Uterus (tissue), 4 donors: ENCODE data around the gene NDUFA13. TPM values are rescaled to one million over a fixed set of nuclear protein-coding genes. Genes with fewer than 3 reads are reported as not detected.

Source experiments
- DNase-seq, 2 donors: peaks; one replicate each; pipeline ENCODE4 v3.0.0-alpha.2; 2019 to 2020
- H3K27ac ChIP-seq, 2 donors: fragments of 200-600 bp; sonication (generic); 1 replicate in 1 of 2; 2 replicates in 1 of 2; pipeline ENCODE4 v1.5.1; 2016 to 2018
- H3K27me3 ChIP-seq, 2 donors: fragments of 200-600 bp; sonication (generic); one replicate each; pipeline ENCODE4 v1.5.1; 2018 to 2019; ENCODE audit warnings: control low read depth in 1 of 2
- H3K36me3 ChIP-seq, 2 donors: fragments of 200-600 bp; sonication (generic); one replicate each; pipeline ENCODE4 v1.5.1; 2019; ENCODE audit warnings: control low read depth in 1 of 2
- H3K4me1 ChIP-seq, 2 donors: fragments of 200-600 bp; sonication (generic); one replicate each; pipeline ENCODE4 v1.5.1; 2018 to 2019; ENCODE audit warnings: control low read depth in 1 of 2
- H3K4me3 ChIP-seq, 2 donors: fragments of 200-600 bp; sonication (generic); 1 replicate in 1 of 2; 2 replicates in 1 of 2; pipeline ENCODE4 v1.5.1; 2018 to 2019; ENCODE audit warnings: mild to moderate bottlenecking in 1 of 2
- H3K9me3 ChIP-seq, 2 donors: fragments of 200-600 bp; sonication (generic); one replicate each; pipeline ENCODE4 v1.5.1; 2019; ENCODE audit warnings: control low read depth in 1 of 2
- POLR2A ChIP-seq, 2 donors: fragments of 450-650 bp; IDR thresholded peaks; one replicate each; pipeline ENCODE4 v1.6.1; 2016; ENCODE audit warnings: antibody characterized with exemption in 2 of 2, mild to moderate bottlenecking in 1 of 2, moderate library complexity in 1 of 2
- intact Hi-C: fragments of 100-400 bp; cut with DNase I; formaldehyde crosslinking; loops from one replicate; pipeline ENCODE4 v1.15.1; 2023; ENCODE audit warnings: low total_unique reads
- total RNA-seq, 4 donors: library from RNA; depleted of rRNA in 3 of 4; stranded (reverse); fragments of >200 nt in 3 of 4; gene quantifications; one replicate each; pipeline versions ENCODE4 v1.1.0 to v1.2.4, GENCODE V29; 2014 to 2023
- TF ChIP-seq, protein P1 (sequence below), 4 experiments: fragments of 200-600 bp in 2 of 4; fragments of 450-650 bp in 2 of 4; sonication (generic) in 2 of 4; IDR thresholded peaks; one replicate each; pipeline ENCODE4 v1.5.1; 2016 to 2019; ENCODE audit warnings: antibody characterized with exemption in 4 of 4, mild to moderate bottlenecking in 2 of 4, moderate library complexity in 1 of 4
- donor health status: DM: yes; HTN: yes; CAD: no.

NDUFA13 gene
- total RNA-seq, 4 donors from 2014 or later = 28.6 to 204 (median 60.9) TPM

- no peak overlapping the region for H3K27ac ChIP-seq
- no peak for DNase-seq
Measured at GRCh38 chr19:19475015-19475765, 40.8 kb upstream of the NDUFA13 start.

GRCh38 chr19:19475849-19476828 lies 39.9 kb upstream of the NDUFA13 start:
- TF ChIP-seq POLR2A (IDR thresholded peaks at IDR 0.05) = no peak
- TF ChIP-seq, protein P1, sequence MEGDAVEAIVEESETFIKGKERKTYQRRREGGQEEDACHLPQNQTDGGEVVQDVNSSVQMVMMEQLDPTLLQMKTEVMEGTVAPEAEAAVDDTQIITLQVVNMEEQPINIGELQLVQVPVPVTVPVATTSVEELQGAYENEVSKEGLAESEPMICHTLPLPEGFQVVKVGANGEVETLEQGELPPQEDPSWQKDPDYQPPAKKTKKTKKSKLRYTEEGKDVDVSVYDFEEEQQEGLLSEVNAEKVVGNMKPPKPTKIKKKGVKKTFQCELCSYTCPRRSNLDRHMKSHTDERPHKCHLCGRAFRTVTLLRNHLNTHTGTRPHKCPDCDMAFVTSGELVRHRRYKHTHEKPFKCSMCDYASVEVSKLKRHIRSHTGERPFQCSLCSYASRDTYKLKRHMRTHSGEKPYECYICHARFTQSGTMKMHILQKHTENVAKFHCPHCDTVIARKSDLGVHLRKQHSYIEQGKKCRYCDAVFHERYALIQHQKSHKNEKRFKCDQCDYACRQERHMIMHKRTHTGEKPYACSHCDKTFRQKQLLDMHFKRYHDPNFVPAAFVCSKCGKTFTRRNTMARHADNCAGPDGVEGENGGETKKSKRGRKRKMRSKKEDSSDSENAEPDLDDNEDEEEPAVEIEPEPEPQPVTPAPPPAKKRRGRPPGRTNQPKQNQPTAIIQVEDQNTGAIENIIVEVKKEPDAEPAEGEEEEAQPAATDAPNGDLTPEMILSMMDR (IDR thresholded peaks at IDR 0.05) = no peak
- intact Hi-C loops = no loop called here
- no peak overlapping the region for H3K4me3 ChIP-seq
- H3K9me3 ChIP-seq = no peaks in the 10 kb centered on the region
- no peaks in the 10 kb centered on the region for H3K4me1 ChIP-seq
- H3K36me3 ChIP-seq = no peaks in the 10 kb centered on the region
- H3K27me3 ChIP-seq = no peaks in the 10 kb centered on the region
- DNase-seq = no peak
- H3K27ac ChIP-seq = no peak overlapping the region

More at GRCh38 chr19:19475015-19475765, 40.8 kb upstream of the NDUFA13 start:
- Histone ChIP-seq H3K36me3 (no peaks in the 10 kb centered on the region), H3K9me3 (no peaks in the 10 kb centered on the region), H3K4me1 (no peaks in the 10 kb centered on the region), H3K27me3 (no peaks in the 10 kb centered on the region), H3K4me3 (no peak overlapping the region)
- TF ChIP-seq, protein P1 (IDR thresholded peaks at IDR 0.05) = no peak
- TF ChIP-seq POLR2A (IDR thresholded peaks at IDR 0.05) = no peak
- intact Hi-C loops = no loop called here

DNA sequence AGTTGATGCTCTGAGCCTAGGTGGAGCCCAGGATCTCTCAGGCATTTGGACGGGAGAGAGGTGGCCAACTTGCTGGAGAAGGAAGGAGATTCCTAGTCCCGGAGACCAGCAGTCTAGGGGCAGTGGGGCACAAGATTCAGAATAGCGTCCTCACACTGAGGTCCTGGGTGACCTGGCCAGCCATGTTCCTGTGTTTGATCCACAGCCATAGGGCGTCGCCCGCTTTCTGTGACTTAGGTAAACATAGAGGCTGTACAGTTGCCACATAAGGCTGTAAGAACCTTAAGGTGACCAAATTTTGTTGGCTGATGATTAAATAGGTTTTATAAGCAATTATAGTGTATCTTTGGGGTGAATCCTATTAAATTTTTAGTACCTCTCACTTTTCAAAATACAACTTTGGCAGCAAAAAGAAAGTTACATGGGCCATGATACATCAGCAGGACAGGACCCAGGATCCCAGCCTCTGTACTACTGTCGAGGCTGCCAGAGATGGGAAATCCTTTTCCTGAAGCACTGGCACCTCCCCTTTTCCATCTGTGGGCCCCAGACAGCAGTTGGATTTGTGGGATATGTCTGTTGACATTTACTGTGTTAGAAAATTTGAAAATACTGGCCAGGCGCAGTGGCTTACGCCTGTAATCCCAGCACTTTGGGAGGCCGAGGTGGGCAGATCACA lies 38.2 kb upstream of the NDUFA13 start:
- no peaks in the 10 kb centered on the region for H3K4me1 ChIP-seq
- no peaks in the 10 kb centered on the region for H3K36me3 ChIP-seq
- H3K27ac ChIP-seq = no peak overlapping the region
- DNase-seq = no peak
- no peak overlapping the region for H3K4me3 ChIP-seq
- H3K27me3 ChIP-seq = no peaks in the 10 kb centered on the region
- no peak for TF ChIP-seq POLR2A (IDR thresholded peaks at IDR 0.05)
- TF ChIP-seq, protein P1 (IDR thresholded peaks at IDR 0.05) = no peak
- intact Hi-C loops = no loop called here
- no peaks in the 10 kb centered on the region for H3K9me3 ChIP-seq

GRCh38 chr19:19480688-19481087 lies 35.3 kb upstream of the NDUFA13 start:
- H3K27ac ChIP-seq = no peak overlapping the region
- H3K27me3 ChIP-seq = no peaks in the 10 kb centered on the region
- no peak for DNase-seq
- H3K4me3 ChIP-seq = no peak overlapping the region
- H3K36me3 ChIP-seq = no peaks in the 10 kb centered on the region
- intact Hi-C loops = no loop called here
- TF ChIP-seq, protein P1 (IDR thresholded peaks at IDR 0.05) = no peak
- TF ChIP-seq POLR2A (IDR thresholded peaks at IDR 0.05) = no peak
- no peaks in the 10 kb centered on the region for H3K9me3 ChIP-seq
- peaks cover 0 to 10% of the 10 kb centered on the region in 2 donors for H3K4me1 ChIP-seq
